GM21515 (cell line): ENCODE results near the gene PTPMT1.
A peak's percentile ranks its signal among the peaks of the same experiment; 100 is the strongest.
"Not testable (repeated sequence)": the region's sequence is repeated elsewhere in the genome, so short reads cannot be mapped to it uniquely, and the experiment has no call there.

ENCODE experiments used
- ATAC-seq: cut with Tn5 transposase; IDR thresholded peaks from one replicate; pipeline ENCODE4 v1.9.1; 2021; ENCODE audit not compliant: unreplicated experiment

The PTPMT1 gene

GRCh38 chr11:47565340-47566148 lies at the start of gene PTPMT1:
Gene PTPMT1 (plus strand): TSS chr11:47565599. CDS start chr11:47565623, 24 bp downstream.
- peak; percentile 82 for ATAC-seq

- no peak for ATAC-seq
Measured at GRCh38 chr11:47516155-47516554, 49.2 kb upstream of the PTPMT1 start.

GRCh38 chr11:47516984-47517853 lies 48.2 kb upstream of the PTPMT1 start:
- no peak for ATAC-seq

GRCh38 chr11:47518212-47518964 lies 47.0 kb upstream of the PTPMT1 start:
- ATAC-seq: no peak

GRCh38 chr11:47523490-47524225 lies 41.7 kb upstream of the PTPMT1 start:
- ATAC-seq: no peak

- ATAC-seq: no peak
Measured at GRCh38 chr11:47524291-47524874, 41.0 kb upstream of the PTPMT1 start.

GRCh38 chr11:47526032-47526431 lies 39.4 kb upstream of the PTPMT1 start:
- ATAC-seq: not testable (repeated sequence)

- ATAC-seq: no peak
Measured at GRCh38 chr11:47527186-47527585, 38.2 kb upstream of the PTPMT1 start.

- no peak for ATAC-seq
Measured at GRCh38 chr11:47529951-47530350, 35.4 kb upstream of the PTPMT1 start.

- ATAC-seq: not testable (repeated sequence)
Measured at GRCh38 chr11:47530721-47531120, 34.7 kb upstream of the PTPMT1 start.

- no peak for ATAC-seq
Measured at GRCh38 chr11:47531666-47532065, 33.7 kb upstream of the PTPMT1 start.

- ATAC-seq: no peak
Measured at GRCh38 chr11:47532597-47533213, 32.7 kb upstream of the PTPMT1 start.

- ATAC-seq: no peak
Measured at GRCh38 chr11:47533690-47534151, 31.7 kb upstream of the PTPMT1 start.

- no peak for ATAC-seq
Measured at GRCh38 chr11:47534704-47535251, 30.6 kb upstream of the PTPMT1 start.

- ATAC-seq: no peak
Measured at GRCh38 chr11:47536915-47537314, 28.5 kb upstream of the PTPMT1 start.

- ATAC-seq: no peak
Measured at GRCh38 chr11:47538741-47539565, 26.4 kb upstream of the PTPMT1 start.

GRCh38 chr11:47539681-47540039 lies 25.7 kb upstream of the PTPMT1 start:
- no peak for ATAC-seq

GRCh38 chr11:47541070-47541469 lies 24.3 kb upstream of the PTPMT1 start:
- ATAC-seq: no peak

GRCh38 chr11:47545298-47545697 lies 20.1 kb upstream of the PTPMT1 start:
- ATAC-seq: no peak
